A673 (cell line): ENCODE results near the gene BCL7A.

Experiments used
- CTCF ChIP-seq: fragments of 300-800, 200-600 bp; sonication (generic); conservative IDR thresholded peaks from 2 replicates; pipeline ENCODE4 v1.5.1; 2017; ENCODE audit warnings: low read depth, mild to moderate bottlenecking, antibody characterized with exemption, low read length, moderate library complexity, mixed read lengths
- EZH2 ChIP-seq: fragments of 200-600 bp; sonication (generic); IDR thresholded peaks from 2 replicates; pipeline ENCODE4 v1.6.1; 2017; ENCODE audit warnings: borderline replicate concordance, low read depth, mild to moderate bottlenecking, mixed read lengths, antibody characterized with exemption, low read length; ENCODE audit not compliant: poor library complexity, severe bottlenecking

DNA sequence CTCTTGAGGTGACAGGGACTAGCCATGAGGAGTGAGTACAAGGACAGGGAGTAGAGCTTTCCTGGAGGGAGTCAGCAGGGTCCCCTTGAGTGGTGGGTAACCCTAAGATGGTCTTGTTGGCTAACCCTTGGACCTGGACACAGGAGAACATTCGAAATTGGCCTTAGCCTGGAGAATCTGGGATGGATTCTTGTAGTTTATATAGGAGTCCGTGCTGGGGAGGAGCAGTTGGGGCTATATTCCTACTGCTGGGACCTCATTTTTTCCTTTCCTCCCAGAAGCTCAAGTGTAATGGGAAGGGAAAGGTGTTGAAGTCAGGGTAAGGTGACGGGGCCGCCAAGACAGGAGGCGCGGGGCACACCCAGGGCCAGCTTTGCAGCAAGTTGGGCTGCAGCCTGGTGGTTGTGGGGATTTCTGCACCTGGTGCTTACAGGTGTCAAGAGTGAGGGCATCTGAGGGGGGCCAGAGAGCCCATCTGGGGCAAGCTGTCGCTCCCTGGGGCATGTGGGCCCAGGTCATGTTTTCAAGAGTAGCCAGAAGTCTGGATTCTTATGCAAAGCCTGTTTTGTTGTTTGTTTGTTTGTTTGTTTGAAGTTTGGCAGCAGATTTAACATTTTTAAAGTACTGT, 5.1 kb downstream of the BCL7A start:
- TF ChIP-seq CTCF (no peak), EZH2 (no peak)
